Astrocyte of the spinal cord (primary cell): ENCODE measurements around the gene NTRK1.

Experiments used
- DNase-seq: peaks from one replicate; pipeline ENCODE4 v3.0.0; 2011; ENCODE audit warnings: low read depth, low spot score
- H3K4me3 ChIP-seq: 2 replicates; pipeline ENCODE4 v1.5.1; 2011; ENCODE audit warnings: low read depth, mild to moderate bottlenecking, low read length, moderate library complexity
- CTCF ChIP-seq: IDR thresholded peaks from 2 replicates; pipeline ENCODE4 v1.5.1; 2012; ENCODE audit warnings: low read depth, mild to moderate bottlenecking, low read length, inconsistent platforms
- in situ Hi-C: cut with HindIII; loops from 2 replicates; pipeline ENCODE4 v1.10.0; 2017; ENCODE audit warnings: low sequenced_read_pairs

Gene NTRK1

GRCh38 chr1:156865865-156866248, 5.2 kb downstream of the NTRK1 start:
- DNase-seq: no peak
- in situ Hi-C loops: no loop called here
- no peak overlapping the region for H3K4me3 ChIP-seq
- TF ChIP-seq CTCF: no peak

- no peak for TF ChIP-seq CTCF
- DNase-seq: no peak
- in situ Hi-C loops: no loop called here
- H3K4me3 ChIP-seq: no peak overlapping the region
Measured at GRCh38 chr1:156866249-156866909, 5.7 kb downstream of the NTRK1 start.

GRCh38 chr1:156868341-156868740, 7.7 kb downstream of the NTRK1 start:
- H3K4me3 ChIP-seq: no peak overlapping the region
- in situ Hi-C loops: no loop called here
- DNase-seq: no peak
- TF ChIP-seq CTCF: no peak

GRCh38 chr1:156869455-156869854, 8.8 kb downstream of the NTRK1 start:
- no peak for DNase-seq
- TF ChIP-seq CTCF: no peak

GRCh38 chr1:156873659-156874058, 13.0 kb downstream of the NTRK1 start:
- no peak overlapping the region for H3K4me3 ChIP-seq
- no peak for TF ChIP-seq CTCF
- in situ Hi-C loops: no loop called here
- no peak for DNase-seq

More at GRCh38 chr1:156869455-156869854, 8.8 kb downstream of the NTRK1 start:
- in situ Hi-C loops: no loop called here
- no peak overlapping the region for H3K4me3 ChIP-seq

- DNase-seq: no peak
- in situ Hi-C loops: no loop called here
- no peak for TF ChIP-seq CTCF
- no peak overlapping the region for H3K4me3 ChIP-seq
Measured at GRCh38 chr1:156874142-156874541, 13.5 kb downstream of the NTRK1 start.
